HPDE6-E6E7 (cell line): ENCODE measurements around the gene CAMTA1.
A peak's percentile ranks its signal among the peaks of the same experiment; 100 is the strongest.

Source experiments
- DNase-seq: peaks from one replicate; pipeline ENCODE4 v3.0.0; 2011; ENCODE audit warnings: missing footprints; ENCODE audit errors: extremely low spot score

The CAMTA1 gene

GRCh38 chr1:7810395-7810794, 1025.1 kb downstream of the CAMTA1 start:
- peak; percentile 87 for DNase-seq

GRCh38 chr1:7811476-7811875, 1026.2 kb downstream of the CAMTA1 start:
- no peak for DNase-seq

DNA sequence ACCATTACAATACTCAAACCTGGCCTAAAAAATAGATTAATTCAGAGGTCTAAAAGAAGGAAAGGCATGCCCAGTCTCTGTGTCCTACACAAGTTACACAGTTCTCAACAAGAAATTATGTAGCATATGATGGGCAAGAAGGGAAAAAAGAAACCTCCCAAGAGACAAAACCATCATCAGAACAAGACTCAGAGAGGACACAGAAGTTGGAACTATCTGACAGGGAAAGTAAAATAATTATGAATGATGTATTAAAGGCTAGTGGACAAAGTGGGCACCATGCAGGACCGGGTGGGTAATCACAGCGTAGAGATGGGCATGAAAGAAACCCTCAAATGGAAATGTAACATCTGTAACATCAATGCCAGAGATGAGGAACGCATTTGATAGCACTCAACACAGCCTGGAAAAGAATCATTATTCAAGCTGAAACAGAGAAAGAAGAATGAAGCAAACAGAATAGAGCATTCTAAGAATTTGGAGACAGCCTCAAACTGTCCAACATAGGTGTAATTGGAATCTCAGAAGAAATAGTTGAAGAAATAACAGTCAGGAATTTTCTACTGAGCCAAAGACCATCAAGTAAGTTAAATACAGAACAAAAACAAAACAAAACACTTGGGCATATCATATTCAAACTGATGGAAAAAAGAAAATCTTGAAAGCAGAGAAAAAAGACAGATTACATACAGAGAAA, 1028.6 kb downstream of the CAMTA1 start:
- no peak for DNase-seq
